GM12878 (cell line): Measurements from ENCODE around the gene CAST. TPM values are rescaled to one million over a fixed set of nuclear protein-coding genes. Genes with fewer than 3 reads are reported as not detected.

ENCODE experiments used
- ATAC-seq: fragments of 200-7000 bp; cut with Tn5 transposase; 3 replicates; pipeline ENCODE4 v1.9.1; 2020; ENCODE audit warnings: mild to moderate bottlenecking, moderate library complexity
- BruUV-seq: library from RNA; stranded (reverse); fragments of 400-500 nt; replicated peaks from 2 replicates; lab custom pipeline; 2021; lab: Mats Ljungman, UMichigan
- CTCF ChIA-PET: fragments of 300-600 bp; sonication (Branson Sonifier 250); formaldehyde crosslinking; extraction: SDS; loops from one replicate; lab custom pipeline; 2021; ENCODE audit warnings: inconsistent platforms; lab: Yijun Ruan, JAX
- POLR2A ChIA-PET: fragments of 350-600 bp; formaldehyde crosslinking; extraction: SDS; loops from one replicate; lab custom pipeline; 2021; ENCODE audit warnings: inconsistent platforms; lab: Charles Lee
- RAD21 ChIA-PET: fragments of 300-600 bp; sonication (Branson Sonifier 250); formaldehyde crosslinking; loops from one replicate; lab custom pipeline; 2023; ENCODE audit warnings: antibody characterized with exemption; ENCODE audit not compliant: unreplicated experiment; lab: Charles Lee
- SMC1A ChIA-PET: fragments of 300-600 bp; sonication (Branson Sonifier 250); formaldehyde crosslinking; loops from one replicate; lab custom pipeline; 2023; ENCODE audit not compliant: unreplicated experiment, uncharacterized antibody; lab: Charles Lee
- DNase-seq: peaks from one replicate; pipeline ENCODE4 v3.0.0-alpha.2; 2011; ENCODE audit warnings: low read depth, low spot score
- FAIRE-seq: peaks from 3 replicates; lab custom pipeline; 2011; peaks lifted over from hg19 to GRCh38; lab: Jason Lieb, UNC
- H2AFZ ChIP-seq: 2 replicates; pipeline ENCODE4 v1.6.0; 2011; ENCODE audit warnings: low read depth, low read length, control low read depth; ENCODE audit not compliant: control insufficient read depth
- H3K27ac ChIP-seq: 2 replicates; pipeline ENCODE4 v1.5.1; 2011; ENCODE audit warnings: control low read depth; ENCODE audit not compliant: control insufficient read depth, insufficient read depth
- H3K27me3 ChIP-seq, 2 experiments: replicated peaks in 1 of 2; 2 replicates each; pipeline versions ENCODE4 v1.6.0 to v1.6.1; 2011; ENCODE audit warnings: low read length in 1 of 2; ENCODE audit not compliant: control insufficient read depth in 2 of 2, insufficient read depth in 2 of 2
- H3K36me3 ChIP-seq, 2 experiments: 2 replicates each; pipeline ENCODE4 v1.5.1; 2011; ENCODE audit warnings: low read length in 1 of 2; ENCODE audit not compliant: control insufficient read depth in 2 of 2, insufficient read depth in 2 of 2
- H3K4me1 ChIP-seq: 2 replicates; pipeline ENCODE4 v1.6.1; 2011; ENCODE audit warnings: mild to moderate bottlenecking, low read length, moderate library complexity, mixed read lengths; ENCODE audit not compliant: control insufficient read depth, insufficient read depth
- H3K4me2 ChIP-seq: 2 replicates; pipeline ENCODE4 v1.6.0; 2011; ENCODE audit warnings: control low read depth; ENCODE audit not compliant: control insufficient read depth, insufficient read depth
- H3K4me3 ChIP-seq: fragments of 200-600 bp; sonication (generic); 2 replicates; pipeline ENCODE4 v1.5.1; 2016
- H3K79me2 ChIP-seq: 2 replicates; pipeline ENCODE4 v1.6.0; 2011; ENCODE audit warnings: low read length; ENCODE audit not compliant: control insufficient read depth, insufficient read depth
- H3K9ac ChIP-seq: 2 replicates; pipeline ENCODE4 v1.8.0; 2011; ENCODE audit warnings: low read length, control low read depth, mixed read lengths; ENCODE audit not compliant: control insufficient read depth, insufficient read depth
- H3K9me3 ChIP-seq: replicated peaks from 3 replicates; pipeline ENCODE4 v1.5.1; 2011; ENCODE audit warnings: mild to moderate bottlenecking, low read length; ENCODE audit not compliant: control insufficient read depth, insufficient read depth
- H4K20me1 ChIP-seq: 2 replicates; pipeline ENCODE4 v1.6.0; 2011; ENCODE audit not compliant: control insufficient read depth, insufficient read depth
- ETV6 ChIP-seq, 2 experiments: fragments of 450-650 bp in 1 of 2; IDR thresholded peaks in 1 of 2; conservative IDR thresholded peaks in 1 of 2; 2 replicates each; pipeline ENCODE4 v1.6.1; 2014; ENCODE audit warnings: antibody characterized with exemption in 1 of 2, borderline replicate concordance in 1 of 2, low read depth in 1 of 2, mild to moderate bottlenecking in 1 of 2, moderate library complexity in 1 of 2
- NBN ChIP-seq: fragments of 450-650 bp; IDR thresholded peaks from 2 replicates; pipeline ENCODE4 v1.6.1; 2016
- SKIL ChIP-seq: fragments of 450-650 bp; IDR thresholded peaks from 2 replicates; pipeline ENCODE4 v1.6.1; 2017; ENCODE audit warnings: mild to moderate bottlenecking, low read depth, inconsistent platforms; ENCODE audit not compliant: poor library complexity, severe bottlenecking
- SMC3 ChIP-seq: IDR thresholded peaks from 2 replicates; pipeline ENCODE4 v1.6.1; 2011; ENCODE audit warnings: low read length, improper control_type of control experiment, borderline replicate concordance
- SP1 ChIP-seq: IDR thresholded peaks from one replicate; pipeline ENCODE4 v1.6.1; 2011; ENCODE audit warnings: low read depth, low read length
- ZBTB33 ChIP-seq: fragments of 450-650 bp; IDR thresholded peaks from 2 replicates; pipeline ENCODE4 v1.6.1; 2017; ENCODE audit warnings: mild to moderate bottlenecking
- ZBTB40 ChIP-seq: fragments of 450-650 bp; IDR thresholded peaks from 2 replicates; pipeline ENCODE4 v1.6.1; 2016; ENCODE audit warnings: mild to moderate bottlenecking, moderate library complexity, borderline replicate concordance
- ZNF384 ChIP-seq: IDR thresholded peaks from 2 replicates; pipeline ENCODE4 v1.6.1; 2012; ENCODE audit warnings: low read depth, mild to moderate bottlenecking, low read length, improper control_type of control experiment, borderline replicate concordance
- WGBS: methylation state at CpG from one replicate; pipeline ENCODE4 v1.1.6; 2016; ENCODE audit warnings: low lambda C conversion rate; ENCODE audit not compliant: insufficient replicate concordance, insufficient coverage; ENCODE audit errors: missing lambda C conversion rate; 5-methylcytosine and 5-hydroxymethylcytosine counted together
- in situ Hi-C: fragments of 300-500 bp; cut with MboI; formaldehyde crosslinking; loops from 9 replicates; pipeline ENCODE4 v1.14.3; 2018; ENCODE audit warnings: mixed read lengths
- intact Hi-C: fragments of 100-400 bp; cut with micrococcal nuclease; formaldehyde crosslinking; loops from one replicate; pipeline ENCODE4 v1.14.2; 2022; ENCODE audit not compliant: unreplicated experiment
- polyA plus RNA-seq, 11 experiments: library from polyadenylated mRNA; depleted of rRNA in 4 of 11; unstranded in 6 of 11; stranded (reverse) in 5 of 11; fragments of >200 nt; fragmentation: Nextera tagmentation in 4 of 11; fragmentation: Illumina TruSeq in 1 of 11; extraction: Ambion mirVana in 4 of 11; extraction: Trizol in 1 of 11; gene quantifications; 1 replicate in 1 of 11; 2 replicates in 10 of 11; pipeline versions ENCODE4 v1.2.1 to v1.2.3, GENCODE V29; 2011 to 2016; ENCODE audit warnings: inconsistent platforms in 2 of 11, missing spikeins in 2 of 11, low read depth in 1 of 11
- total RNA-seq, 4 experiments: library from RNA; depleted of rRNA in 3 of 4; stranded (reverse); fragments of >200 nt in 3 of 4; fragmentation: Illumina TruSeq in 1 of 4; extraction: Trizol in 1 of 4; gene quantifications; 2 replicates each; pipeline versions ENCODE4 v1.2.1 to v1.2.3, GENCODE V29; 2013 to 2021
- TF ChIP-seq, protein P1 (sequence below): fragments of 450-650 bp; IDR thresholded peaks from 2 replicates; pipeline ENCODE4 v1.6.1; 2016; ENCODE audit warnings: mild to moderate bottlenecking

Gene CAST
- total and polyA plus RNA-seq, 10 of the 15 experiments (the other 5 are each of a cell fraction or from before 2014, with no cell fraction given), result 31.7 to 140 (median 68.5) TPM

- CTCF ChIA-PET, result interaction anchor here (0.5 to 1.5 kb wide), 4 partner anchors 23 to 841 kb away, joined by 3 to 5 read pairs (median 4); no protein-coding TSS in a partner anchor
- Histone ChIP-seq H3K79me2 (peaks cover 14% of the 10 kb centered on the region), H3K4me3 (peak overlapping the region; percentile 75), H3K27me3 (no peaks in the 10 kb centered on the region; a peak in 1 of 4 replicates), H3K36me3 (no peaks in the 10 kb centered on the region), H2AFZ (peak overlapping the region; percentile 95), H3K4me1 (peaks cover 12% of the 10 kb centered on the region), H4K20me1 (no peaks in the 10 kb centered on the region), H3K4me2 (peak overlapping the region; percentile 89), H3K9me3 (no peaks in the 10 kb centered on the region), H3K27ac (peak overlapping the region; percentile 70), H3K9ac (peak overlapping the region; percentile 64)
- in situ Hi-C loops (no loop called here), intact Hi-C loops (no loop called here)
- SMC1A ChIA-PET, result interaction anchor here (0.7 to 2.1 kb wide), 8 partner anchors 26 to 725 kb away, joined by 3 to 6 read pairs (median 3); no protein-coding TSS in a partner anchor
- FAIRE-seq, result peak; percentile 35
- under 1% methylated on average over 19 of the region's 23 CpGs for WGBS
- RAD21 ChIA-PET, result interaction anchor here (1.1 to 2.5 kb wide), 5 partner anchors 23 to 207 kb away, joined by 3 to 14 read pairs (median 5); no protein-coding TSS in a partner anchor
- peak; percentile 13 for ATAC-seq
- DNase-seq, result peak; percentile 26
- BruUV-seq, result TSS peak; percentile 95
- POLR2A ChIA-PET, result interaction anchor here (0.6 to 1.2 kb wide), 5 partner anchors 24 to 521 kb away, joined by 3 to 9 read pairs (median 4); no protein-coding TSS in a partner anchor
- no peak for TF ChIP-seq ZBTB33
- TF ChIP-seq, protein P1, sequence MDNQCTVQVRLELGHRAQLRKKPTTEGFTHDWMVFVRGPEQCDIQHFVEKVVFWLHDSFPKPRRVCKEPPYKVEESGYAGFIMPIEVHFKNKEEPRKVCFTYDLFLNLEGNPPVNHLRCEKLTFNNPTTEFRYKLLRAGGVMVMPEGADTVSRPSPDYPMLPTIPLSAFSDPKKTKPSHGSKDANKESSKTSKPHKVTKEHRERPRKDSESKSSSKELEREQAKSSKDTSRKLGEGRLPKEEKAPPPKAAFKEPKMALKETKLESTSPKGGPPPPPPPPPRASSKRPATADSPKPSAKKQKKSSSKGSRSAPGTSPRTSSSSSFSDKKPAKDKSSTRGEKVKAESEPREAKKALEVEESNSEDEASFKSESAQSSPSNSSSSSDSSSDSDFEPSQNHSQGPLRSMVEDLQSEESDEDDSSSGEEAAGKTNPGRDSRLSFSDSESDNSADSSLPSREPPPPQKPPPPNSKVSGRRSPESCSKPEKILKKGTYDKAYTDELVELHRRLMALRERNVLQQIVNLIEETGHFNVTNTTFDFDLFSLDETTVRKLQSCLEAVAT, result 0 out of 2 replicates have a peak, but pooled peaks have one; percentile 18
- TF ChIP-seq SMC3, result peak; percentile 4; the same call in 1 of the 2 replicates
- TF ChIP-seq NBN, result 0 out of 2 replicates have a peak, but pooled peaks have one; percentile 20
- TF ChIP-seq ETV6 (conservative IDR thresholded peaks at IDR 0.05 in 1 of 2, IDR thresholded peaks at IDR 0.05 in 1 of 2; ENCODE audit: borderline replicate concordance in 1 of 2, low read depth in 1 of 2), result 0 out of 4 replicates have a peak, but pooled peaks of 1 of the 2 experiments have one; percentile 21
- TF ChIP-seq SKIL, result no peak
- 0 out of 2 replicates have a peak, but pooled peaks have one; percentile 14 for TF ChIP-seq ZBTB40
- peak; percentile 87 for TF ChIP-seq ZNF384
- no peak for TF ChIP-seq SP1
Measured at GRCh38 chr5:96660971-96661854, 963 bp upstream of the CAST start.
